Hepatocyte (in vitro differentiated cells): ENCODE measurements around the gene COX7A2L.

Source experiments
- CTCF ChIP-seq: fragments of 200-600 bp; sonication (generic); IDR thresholded peaks from 2 replicates; pipeline ENCODE4 v1.5.1; 2016; ENCODE audit warnings: antibody characterized with exemption, mild to moderate bottlenecking; ENCODE audit not compliant: poor library complexity
- EZH2 ChIP-seq: fragments of 200-600 bp; sonication (generic); IDR thresholded peaks from 2 replicates; pipeline ENCODE4 v1.6.1; 2016; ENCODE audit warnings: antibody characterized with exemption, mild to moderate bottlenecking, borderline replicate concordance
- EZH2phosphoT487 ChIP-seq: fragments of 200-600 bp; sonication (generic); IDR thresholded peaks from one replicate; pipeline ENCODE4 v1.6.1; 2018; ENCODE audit warnings: antibody characterized with exemption, mild to moderate bottlenecking, low read depth, moderate library complexity; ENCODE audit not compliant: unreplicated experiment, severe bottlenecking

- TF ChIP-seq CTCF (no peak), EZH2phosphoT487 (no peak), EZH2 (no peak)
Observed at GRCh38 chr2:42342061-42342794, 18.8 kb downstream of the COX7A2L start.
